CD4-positive, alpha-beta T cell treated with Interferon alpha-2 for 1 hour (primary cell): ENCODE results near the gene VOPP1.

Source experiments
- DNase-seq, 2 donors: peaks; one replicate each; pipeline ENCODE4 v3.0.0-alpha.2; 2020 to 2022

The VOPP1 gene

DNA sequence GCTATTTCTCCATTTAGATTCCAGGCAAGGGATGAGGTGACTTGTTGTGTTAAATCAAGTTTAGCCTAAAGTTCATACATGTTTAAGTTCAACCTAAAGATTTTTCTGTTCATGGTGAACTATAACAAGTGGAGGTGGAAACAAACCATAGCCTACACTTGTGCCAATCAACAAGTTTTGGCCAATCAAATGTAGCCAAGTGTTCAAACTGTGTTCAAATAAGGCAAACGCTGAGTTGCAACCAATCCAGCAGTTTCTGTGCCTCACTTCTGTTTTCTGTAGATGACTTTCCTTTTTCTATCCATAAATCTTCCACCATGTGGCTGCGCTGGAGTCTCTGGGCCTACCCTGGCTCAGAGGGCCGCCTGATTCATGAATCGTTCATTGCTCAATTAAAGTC, 4.5 kb upstream of the VOPP1 start:
- DNase-seq, result no peak

DNA sequence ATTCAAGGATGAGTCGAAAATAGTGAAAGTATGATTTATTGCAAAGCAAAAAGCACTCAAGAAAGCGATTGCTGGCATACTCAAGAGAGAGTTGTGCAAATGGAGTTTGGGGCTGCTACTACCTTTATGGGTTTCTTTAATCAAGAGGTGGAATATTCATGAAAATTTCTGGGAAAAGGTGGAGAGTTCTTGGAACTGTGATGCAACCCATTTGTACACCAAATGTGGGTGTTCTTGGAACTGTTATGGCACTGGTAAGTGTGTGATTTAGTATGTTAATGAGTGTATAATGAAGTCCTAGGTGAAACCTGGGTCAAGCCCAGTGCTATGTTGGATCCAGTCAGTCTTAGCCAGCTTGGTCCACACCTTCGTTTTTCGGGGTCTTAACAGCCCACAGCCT, 3.4 kb upstream of the VOPP1 start:
- no peak for DNase-seq

DNA sequence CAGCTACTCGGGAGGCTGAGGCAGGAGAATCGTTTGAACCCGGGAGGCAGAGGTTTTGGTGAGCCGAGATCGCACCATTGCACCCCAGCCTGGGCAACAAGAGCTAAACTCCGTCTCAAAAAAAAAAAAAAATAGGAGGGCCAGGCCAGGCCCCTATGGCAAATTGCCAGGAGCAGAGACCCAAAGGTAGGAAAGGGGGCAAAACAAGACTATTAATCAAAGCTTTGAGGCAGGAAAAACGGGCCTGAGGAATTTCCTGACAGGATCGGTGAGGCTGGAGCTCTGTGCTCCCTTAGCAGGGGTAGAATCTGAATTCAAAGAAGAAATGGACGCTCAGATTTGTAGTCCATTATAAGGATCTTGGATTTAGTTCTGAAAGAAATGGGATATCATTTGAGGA, 2.8 kb upstream of the VOPP1 start:
- DNase-seq, result no peak

DNA sequence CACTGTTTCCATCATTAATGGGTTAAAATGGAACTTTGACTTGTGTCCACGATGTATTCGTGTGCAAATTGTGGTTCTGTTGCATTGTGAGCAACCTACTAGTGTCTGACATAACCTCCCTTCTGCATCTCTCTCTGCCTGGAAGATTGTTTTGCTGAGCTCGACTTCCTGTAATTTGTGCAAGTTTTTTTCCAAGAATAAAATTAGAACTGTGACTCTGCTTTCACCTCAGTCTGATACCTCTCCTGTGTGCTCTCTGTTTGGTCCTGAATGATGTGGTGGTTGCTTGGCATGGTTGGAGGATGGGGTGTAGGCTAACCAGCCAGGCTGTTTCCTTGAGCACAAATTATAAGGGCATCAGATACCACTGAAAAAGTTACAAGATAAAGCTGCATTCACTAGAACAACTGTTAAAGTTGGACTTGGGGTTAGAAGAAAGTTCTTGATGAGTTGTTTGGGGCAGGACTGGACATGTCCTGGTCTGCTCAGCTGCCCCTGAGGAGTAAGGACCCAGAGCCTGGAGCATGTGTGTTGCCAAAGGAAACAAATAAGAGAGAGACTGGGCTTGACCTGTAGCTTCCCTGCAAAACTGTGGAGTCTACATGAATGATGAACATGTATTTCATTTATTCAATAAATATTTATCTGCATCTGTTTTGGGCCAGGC, 1.9 kb upstream of the VOPP1 start:
- DNase-seq, result peak; percentile 44 to 70

DNA sequence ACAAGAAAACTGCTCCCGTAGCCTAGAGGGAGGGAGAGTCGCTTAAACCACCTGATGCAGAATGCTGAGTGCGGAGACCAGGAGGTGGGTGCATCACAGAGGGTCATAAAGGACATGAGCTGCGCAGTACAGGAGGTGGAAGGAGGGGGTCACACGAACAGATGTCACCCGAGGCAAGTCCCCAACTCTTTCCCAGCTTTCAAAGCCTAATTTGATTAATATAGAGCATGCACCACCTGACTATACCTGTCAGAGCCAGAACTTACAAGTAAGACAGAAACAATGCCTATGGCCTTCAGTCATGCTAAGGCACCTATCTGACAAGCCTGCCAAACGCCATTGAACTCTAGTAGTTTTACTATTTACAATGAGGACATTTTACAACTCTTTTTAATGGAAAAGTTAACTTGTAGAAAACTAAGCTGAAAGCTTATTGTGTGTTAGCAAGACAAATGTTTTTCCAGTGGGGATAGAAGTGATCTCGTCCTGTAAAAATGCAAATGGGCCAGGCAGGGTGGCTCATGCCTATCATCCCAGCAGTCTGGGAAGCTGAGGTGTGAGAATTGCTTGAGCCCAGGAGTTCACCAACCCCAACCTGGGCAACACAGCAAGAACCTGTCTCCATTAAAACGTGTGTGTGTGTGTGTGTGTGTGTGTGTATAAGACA, 1.1 kb upstream of the VOPP1 start:
- DNase-seq, result no peak

DNA sequence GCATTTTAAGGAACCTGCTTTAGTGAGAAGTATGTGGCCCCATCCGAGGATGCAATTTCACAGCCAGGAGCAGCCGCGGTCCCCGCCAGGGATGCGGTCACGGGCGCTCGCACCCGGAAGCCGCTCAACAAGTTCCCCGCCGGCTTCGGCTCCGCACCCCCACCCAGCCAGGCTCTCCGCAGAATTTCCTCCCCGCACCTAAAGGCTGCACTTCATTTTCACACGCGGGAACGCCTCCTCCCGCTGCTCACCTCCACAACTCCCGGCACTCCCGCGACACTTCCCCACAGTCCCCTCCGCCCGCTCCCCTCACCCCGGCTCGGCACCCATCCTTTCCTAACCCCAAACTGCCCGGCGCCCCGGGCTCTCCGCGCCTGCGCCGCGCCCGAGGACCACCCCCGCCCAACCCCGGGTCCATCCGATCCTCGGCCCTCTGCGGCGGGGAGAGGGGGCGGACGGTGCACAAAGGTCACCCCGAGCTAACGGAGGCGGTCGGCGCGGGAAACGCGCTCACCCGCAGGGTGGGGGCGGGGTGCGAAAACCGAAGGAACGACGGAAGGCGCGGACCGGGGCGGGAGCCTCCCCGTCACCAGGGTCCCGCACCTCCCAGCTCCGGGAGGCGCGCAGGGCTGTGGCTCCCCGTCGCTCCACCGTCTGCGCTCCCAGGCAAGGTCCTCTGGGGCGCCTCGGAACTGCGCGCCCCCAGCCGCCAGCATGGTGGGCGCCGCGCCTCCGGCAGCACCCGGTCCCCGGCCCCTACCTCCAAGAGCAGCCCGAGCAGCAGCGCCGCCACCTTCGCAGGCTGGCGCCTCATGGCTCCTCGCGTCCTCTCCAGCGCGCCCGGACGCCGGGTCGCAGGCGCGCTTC, 558 bp downstream of the VOPP1 start:
- DNase-seq, result peak; percentile 61 to 73

DNA sequence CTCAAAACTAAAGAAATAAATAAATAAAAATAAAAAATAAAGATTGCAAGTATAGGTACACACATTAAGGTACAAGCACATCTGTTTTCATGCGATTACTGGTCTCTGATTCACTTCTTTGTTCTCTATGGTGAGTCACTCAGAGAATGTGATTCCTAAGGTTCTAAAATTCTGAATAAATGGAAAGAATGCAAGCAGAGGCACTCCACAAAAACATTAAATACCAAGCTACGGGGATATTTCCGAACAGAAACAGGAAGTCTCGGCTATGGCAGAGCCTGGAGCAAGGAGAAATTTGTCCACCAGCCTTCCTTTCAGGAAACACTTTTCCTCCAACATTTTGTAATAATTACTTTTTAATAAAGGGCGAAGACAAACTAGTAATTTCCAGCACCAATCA, 1.4 kb downstream of the VOPP1 start:
- DNase-seq, result no peak

DNA sequence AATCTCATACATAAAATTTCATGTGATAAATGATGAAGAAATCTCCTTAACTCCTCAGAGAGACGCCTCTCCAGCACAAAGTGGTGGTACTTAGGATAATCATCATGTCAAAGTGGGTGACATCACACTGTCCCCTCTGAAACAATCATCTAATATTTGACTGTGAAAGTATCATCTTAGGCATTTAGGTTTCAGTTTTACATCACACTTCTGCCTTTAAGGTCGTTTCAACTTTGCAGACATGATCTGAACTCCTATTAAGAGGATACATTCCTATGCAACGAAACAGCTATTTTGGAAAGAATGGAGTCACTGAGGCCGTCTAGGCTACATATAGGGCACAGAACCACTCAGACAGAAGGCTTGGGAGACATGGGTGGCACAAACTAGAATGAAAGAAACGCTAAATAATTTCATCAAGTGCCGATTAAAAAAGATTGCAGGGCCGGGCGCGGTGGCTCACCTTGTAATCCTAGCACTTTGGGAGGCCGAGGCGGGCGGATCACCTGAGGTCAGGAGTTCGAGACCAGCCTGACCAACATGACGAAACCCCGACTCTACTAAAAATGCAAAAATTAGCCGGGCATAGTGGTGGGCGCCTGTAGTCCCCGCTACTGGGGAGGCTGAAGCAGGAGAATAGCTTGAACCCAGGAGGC, 2.0 kb downstream of the VOPP1 start:
- peak in 1 of 2 donors; percentile 58 for DNase-seq

DNA sequence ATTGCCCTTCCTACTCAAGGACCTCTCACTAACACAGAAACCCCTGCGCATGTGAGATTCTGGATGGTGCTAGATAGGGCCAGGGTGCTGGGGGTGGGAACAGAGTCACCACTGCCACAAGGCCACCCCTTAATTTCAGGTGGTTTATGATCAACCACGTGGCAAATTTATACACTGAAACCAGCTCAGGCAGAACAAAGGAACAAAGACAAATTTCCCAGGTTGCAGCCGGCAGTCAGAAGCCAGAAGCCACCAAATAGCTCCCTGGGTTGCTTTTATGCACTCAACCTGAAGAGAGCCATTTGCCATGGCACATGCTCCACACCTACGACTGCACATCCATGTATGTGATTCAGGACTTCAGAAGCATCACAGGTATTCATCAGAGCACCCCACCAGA, 2.5 kb downstream of the VOPP1 start:
- peak; percentile 58 to 81 for DNase-seq

DNA sequence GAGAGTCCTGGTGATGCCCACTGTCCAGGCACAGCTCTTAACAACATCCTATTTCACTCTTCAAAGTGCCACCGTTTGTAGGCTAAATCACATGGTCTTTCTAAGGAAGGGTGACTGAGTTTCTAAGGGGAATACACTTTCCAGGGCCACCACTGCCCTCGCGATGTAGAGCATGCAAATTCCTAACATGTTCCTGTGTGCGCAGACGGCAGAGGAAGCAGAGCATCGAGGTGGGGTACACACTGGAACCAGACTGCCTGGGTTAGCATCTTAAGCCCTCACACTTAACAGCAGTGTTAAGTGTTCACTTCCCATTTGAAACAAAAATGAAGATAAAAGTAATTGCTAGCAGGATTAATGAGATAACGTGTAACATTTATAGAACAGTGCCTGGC, 3.0 kb downstream of the VOPP1 start:
- no peak for DNase-seq

DNA sequence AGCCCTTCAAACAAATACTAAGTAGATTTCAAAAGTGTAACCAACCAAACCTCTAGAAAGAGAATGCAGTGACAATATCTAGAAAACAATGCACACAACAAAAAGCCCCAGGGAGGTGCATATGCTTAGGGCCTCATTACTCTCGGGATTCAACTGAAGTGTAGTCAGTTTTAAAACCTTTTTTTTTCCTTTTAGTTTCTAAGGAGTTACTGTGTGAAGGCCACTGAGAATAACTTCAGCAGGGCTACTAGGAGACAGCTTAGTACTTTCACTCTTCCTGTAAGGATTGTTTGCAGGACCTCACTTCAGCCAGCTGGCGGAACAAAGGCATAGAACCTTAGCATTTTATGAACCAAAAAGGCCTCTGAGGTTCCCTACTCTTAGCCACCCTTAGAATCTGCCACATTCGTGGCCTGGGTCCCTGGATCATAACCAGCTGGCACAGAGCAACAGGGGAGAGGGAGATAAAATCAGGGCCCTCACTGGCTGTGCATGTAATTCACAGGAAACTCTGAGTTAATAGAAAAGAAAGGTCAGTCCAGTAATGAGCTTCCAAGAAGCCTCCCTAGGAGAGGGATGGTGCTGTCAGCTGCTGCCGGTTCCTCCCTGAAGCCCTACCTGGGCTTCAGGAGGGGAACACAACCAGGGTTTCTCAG, 3.6 kb downstream of the VOPP1 start:
- DNase-seq, result no peak

DNA sequence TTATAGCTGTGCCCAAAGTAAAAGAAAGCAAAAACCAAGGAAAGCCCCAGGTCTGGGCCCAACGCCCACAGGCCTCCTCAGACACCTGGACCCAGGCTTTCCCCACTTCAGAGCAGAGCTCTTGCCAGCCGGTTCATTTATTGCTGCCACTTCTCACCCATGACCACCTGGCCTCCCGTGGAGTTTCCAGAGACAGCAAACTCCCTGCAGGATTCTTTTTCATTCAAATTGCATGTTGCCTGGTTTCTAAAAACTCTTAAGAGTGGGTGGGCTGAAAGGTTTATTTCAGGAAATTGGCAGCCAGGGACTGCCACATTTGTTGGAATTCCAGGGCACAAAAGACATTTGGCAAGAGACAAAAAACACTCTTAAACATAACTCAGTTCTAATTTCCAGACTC, 4.7 kb downstream of the VOPP1 start:
- no peak for DNase-seq

DNA sequence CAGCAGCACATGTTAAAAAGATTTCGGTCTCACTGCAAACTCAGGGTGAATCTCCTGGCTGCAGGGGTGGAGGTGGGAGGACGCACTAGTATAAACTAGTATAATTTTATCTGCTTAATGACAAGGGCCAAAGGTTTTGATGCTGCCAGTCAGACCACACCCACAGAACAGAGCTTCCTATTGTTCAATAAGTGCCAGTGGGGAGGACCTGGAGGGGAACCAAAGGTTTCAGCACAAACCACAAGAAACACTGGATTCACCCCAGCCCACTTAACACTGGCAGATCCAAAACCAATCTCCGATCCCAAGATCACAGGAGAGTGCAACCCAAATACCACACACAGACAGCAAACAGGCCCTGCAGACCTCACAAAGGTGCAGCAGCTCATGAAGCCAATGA, 6.6 kb downstream of the VOPP1 start:
- no peak for DNase-seq

DNA sequence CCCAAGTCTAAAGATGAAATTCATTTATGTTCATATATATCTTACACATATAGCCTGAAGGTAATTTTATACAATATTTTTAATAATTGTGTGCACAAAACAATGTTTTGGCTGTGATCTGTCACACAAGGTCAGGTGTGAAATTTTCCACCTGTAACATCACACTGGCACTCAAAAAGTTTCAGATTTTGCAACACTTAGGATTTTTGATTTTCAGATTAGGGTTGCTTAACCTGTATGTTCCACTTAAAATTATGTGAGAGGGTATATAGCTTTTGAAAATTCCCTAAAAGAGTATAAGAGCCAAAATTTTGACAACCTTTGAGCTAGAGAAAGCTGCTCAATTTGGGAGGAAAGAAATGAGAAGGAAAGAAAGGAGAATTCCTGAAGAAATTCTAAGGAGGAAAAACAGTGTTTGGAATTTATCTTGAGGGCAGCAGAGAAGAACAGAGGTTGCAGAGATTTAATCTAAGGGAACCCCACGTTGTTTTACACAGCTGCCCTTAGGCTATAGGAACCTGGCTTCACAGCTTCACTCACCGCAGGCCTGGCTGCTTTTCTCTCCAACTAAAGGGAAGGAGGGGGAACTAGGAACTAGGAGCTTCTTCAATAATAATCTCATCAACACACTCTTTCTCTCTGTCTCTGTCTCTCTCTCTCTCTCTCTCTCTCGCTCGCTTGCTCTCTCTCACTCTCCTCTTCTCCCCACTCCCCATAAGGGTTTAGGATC, 8.5 kb downstream of the VOPP1 start:
- no peak for DNase-seq

DNA sequence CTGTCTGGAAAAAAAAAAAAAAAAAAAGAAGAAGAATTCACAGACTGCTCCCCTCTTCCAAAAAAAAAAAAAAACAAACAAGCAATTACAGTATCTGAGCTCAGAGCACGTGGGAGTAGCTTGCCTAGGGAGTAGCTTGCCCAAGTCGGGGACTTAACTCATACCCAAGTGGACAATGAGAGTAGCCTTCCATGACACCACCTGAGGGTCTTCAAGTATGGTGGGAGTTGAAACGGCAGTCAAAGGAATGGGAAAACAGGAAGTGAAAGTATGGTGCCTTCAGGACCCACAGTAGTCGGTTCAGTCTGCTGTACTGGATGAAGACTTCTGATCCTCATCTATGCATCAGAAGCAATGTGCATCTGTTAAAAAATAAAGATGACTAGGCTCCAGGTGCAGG, 10.6 kb downstream of the VOPP1 start:
- no peak for DNase-seq

DNA sequence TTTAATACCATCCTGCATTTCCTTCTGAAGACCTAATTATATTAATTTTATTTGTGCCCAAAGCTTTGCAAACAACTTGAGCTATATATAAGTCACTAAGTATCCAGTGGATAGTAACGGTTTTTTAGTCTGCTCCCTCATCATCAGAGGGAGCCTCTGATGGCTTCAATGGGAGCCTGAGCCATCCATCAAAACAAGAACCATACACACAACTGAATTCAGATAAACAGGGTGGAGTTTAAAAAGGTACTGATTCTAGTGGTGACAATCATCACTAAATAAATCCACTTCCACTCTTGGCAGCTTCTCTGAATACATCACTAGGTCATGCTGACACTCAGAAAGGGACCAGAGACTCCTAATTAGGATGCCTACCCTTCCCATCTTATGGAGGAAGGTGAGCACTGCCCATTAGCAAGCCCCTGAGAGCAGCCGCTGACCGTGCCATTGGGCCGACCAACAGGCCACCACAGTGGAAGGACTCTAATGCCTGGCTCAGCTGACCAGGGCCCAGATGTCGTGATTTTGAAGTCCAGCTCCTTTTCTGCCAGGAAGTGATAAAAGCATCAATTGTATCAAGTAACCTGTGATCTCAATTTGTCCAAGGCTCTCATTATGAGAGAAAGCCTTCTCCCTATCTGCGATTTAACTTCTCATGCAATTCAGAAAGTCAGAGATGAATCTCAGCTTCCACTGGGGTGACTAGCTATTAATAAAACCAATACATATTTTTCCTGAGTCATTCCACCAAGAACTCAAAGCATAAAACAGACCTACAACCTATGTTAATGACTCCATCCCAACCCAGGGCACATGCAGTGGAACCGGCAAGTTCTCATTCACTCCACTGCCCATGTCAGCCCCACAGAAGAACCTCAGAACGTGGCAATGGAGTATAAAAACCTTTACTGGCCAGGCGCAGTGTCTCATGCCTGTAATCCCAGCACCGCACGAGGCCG, 13.1 kb downstream of the VOPP1 start:
- no peak for DNase-seq

DNA sequence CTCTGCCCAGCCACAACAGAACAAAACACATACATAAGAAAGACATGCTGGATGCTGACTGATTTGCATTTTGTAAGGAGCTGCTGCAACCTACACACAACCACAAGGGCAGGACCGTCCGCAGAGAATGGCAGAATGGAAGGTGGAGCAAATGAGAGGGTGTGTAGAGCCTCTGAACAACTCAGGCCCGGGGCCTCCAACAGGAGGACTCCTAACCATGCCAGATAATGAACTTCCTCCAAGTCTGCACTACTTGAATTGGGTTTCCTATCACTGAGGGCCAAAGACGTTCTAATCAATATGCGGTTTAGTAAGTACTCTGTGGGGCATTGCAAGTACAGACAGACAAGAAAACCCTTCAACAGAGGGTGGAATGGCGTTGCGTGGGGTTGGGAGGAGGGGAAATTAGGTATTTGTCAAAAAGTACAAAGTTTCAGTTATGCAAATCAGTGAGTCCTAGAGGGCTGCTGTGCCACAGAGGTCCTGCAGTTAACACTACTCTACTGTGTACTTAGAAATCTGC, 14.6 kb downstream of the VOPP1 start:
- DNase-seq, result no peak

DNA sequence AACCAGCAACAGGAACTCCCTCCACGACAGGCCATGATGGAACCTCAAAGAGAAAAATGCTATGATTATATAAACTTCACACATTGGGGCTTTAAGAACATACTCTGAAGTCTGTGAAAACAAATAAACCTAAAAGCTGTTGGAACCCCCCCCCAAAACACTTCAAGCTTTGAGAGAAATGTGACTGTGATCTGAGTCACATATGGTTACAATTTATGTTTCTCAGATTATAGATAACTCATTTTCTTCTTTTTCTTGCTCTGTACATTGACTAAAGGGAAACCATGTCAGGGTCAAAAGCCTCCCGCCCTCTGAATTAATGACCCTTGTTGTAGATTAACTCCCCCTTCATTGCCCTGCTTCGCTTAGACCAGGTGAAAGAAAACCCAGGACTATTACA, 15.8 kb downstream of the VOPP1 start:
- DNase-seq, result no peak

DNA sequence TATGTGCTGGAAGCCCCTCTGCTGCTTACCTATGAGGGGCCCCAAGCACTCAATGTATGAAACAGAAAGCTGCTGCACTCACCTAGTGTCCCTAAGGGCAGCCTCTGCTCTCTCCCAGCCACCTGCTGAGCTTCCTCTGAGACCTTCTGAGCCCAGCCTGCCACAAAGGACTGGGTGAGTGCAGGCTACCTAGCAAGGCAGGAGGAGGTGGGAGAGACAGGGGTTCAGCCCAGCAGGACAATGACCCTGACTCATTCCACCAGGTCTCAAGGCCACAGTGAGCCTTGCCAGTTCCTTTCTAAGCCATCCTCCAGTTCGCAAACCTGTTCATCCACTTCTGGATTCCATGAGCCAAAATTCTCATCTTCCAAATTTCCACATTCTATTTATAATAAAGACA, 16.3 kb downstream of the VOPP1 start:
- DNase-seq, result no peak

DNA sequence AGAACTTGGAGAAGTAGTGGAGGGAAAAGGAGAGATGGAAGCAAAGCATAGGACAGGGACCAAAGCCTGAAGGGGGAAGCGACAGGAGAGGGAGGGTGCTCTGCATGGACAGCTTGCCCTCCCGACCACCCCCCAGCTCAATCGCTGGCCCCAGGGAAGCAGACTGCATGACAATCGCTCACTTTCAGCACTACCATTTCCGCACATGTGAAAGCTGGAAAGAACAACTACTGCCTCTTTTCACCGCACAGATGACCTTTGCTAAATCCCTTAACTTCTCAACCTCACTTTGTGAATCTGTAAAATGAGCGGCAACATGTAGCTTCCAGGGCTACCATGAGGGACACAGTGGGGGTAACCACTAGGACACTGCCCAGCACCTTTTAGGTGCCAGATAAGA, 17.1 kb downstream of the VOPP1 start:
- DNase-seq, result no peak

DNA sequence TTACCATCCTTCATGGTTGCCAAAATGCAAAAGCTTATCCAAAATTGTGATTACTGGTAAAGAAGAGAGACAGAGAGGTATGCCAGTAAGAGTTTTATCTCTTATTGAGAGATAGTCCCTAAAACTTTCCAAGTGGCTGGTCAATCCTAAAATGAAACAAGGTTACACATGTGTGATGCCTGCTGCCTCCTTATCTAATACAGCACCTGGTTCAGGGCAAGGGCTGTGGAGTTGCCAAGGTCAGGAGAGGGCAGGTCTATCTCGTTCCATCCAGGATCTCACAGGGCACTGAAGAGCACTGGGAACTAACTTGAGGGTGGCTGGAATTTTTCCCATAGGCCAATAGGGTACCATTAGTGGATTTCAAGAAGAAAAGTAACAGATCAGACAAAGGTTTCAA, 18.3 kb downstream of the VOPP1 start:
- DNase-seq, result no peak
